Islet precursor cell (in vitro differentiated cells): ENCODE results near the gene GJC1.
A peak's percentile ranks its signal among the peaks of the same experiment; 100 is the strongest.
"Not testable (repeated sequence)": the region's sequence is repeated elsewhere in the genome, so short reads cannot be mapped to it uniquely, and the experiment has no call there.

Experiments used
- DNase-seq: peaks from one replicate; pipeline ENCODE4 v3.0.0-alpha.2; 2018

The GJC1 gene

GRCh38 chr17:44757918-44758413 lies 72.1 kb downstream of the GJC1 start:
- no peak for DNase-seq

DNA sequence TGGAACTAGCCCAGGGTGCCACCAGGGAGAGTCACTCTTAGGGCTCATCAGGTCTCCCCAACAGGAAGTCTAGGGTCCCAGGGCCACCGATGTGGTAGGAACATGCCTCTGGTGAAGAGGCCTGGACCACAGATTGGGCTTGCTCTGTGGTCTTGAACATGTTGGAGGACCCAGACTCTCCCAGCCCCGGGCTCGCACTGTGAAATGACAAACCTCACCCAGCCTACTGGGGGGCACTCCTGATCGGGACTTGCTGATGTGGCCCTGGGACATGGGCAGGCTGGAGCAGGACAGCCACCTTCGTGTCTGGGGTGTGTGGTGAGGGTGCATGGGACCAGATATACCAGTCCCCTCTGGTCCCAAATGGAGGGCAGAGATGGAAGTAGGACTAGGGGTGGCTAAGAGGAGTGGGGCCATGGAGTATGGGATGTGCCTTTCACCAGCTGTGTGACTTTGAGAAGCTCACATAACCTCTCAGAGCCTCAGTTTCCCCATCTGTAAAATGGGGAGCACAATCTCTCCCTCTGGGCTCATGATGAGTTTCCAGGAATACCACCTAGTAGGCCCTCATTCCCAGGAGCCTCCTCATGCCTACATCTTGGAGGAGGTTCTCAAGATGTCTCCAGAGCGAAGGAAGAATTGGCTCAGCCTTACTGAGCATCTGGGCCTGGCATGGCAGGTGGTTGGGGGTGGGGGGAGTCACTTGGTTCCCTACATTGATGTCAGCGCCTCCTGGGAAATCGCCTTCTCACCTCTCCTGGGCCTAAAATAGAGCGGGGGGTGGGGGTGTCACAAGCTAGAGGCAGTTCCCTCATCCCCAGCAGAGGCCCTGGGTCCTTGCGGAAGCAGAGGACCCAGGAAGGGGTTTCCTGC lies 72.8 kb downstream of the GJC1 start:
- no peak for DNase-seq

DNA sequence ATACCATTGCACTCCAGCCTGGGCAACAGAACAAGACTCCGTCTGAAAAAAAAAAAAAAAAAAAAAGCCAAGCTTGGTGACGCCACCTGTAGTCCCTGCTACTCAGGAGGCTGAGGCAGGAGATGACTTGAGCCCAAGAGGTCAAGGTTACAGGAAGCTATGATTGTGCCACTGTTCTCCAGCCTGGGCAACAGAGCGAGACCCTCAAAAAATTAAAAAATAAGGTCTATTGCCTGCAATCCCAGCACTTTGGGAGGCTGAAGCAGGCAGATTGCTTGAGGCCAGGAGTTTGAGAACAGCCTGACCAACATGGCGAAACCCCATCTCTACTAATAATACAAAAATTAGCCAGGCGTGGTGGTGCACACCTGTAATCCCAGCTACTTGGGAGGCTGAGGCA lies 74.9 kb downstream of the GJC1 start:
- DNase-seq: not testable (repeated sequence)

- DNase-seq: no peak
Observed at GRCh38 chr17:44754276-44754675, 75.8 kb downstream of the GJC1 start.

GRCh38 chr17:44752953-44753861 lies 76.9 kb downstream of the GJC1 start:
- DNase-seq: peak; percentile 56

DNA sequence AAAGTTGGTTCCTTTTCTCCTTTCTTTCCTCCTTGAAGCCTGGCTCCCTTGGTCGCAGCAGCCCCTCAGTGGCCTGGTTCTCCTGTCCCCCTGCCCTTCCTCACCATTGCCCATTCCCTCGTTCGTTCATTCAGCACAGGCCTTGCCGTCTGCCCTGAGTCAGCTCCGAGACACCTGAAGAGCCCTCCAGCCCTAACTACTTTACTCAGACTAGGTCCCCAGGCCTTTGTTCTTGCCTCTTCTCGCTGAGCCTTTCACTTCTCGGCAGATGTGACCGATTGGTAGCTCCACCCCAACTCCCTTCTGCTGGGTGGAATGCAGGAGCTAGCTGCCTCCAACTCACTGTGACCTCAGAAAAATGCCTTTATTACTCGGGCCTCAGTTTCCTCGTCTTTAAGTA lies 78.3 kb downstream of the GJC1 start:
- peak; percentile 51 for DNase-seq

DNA sequence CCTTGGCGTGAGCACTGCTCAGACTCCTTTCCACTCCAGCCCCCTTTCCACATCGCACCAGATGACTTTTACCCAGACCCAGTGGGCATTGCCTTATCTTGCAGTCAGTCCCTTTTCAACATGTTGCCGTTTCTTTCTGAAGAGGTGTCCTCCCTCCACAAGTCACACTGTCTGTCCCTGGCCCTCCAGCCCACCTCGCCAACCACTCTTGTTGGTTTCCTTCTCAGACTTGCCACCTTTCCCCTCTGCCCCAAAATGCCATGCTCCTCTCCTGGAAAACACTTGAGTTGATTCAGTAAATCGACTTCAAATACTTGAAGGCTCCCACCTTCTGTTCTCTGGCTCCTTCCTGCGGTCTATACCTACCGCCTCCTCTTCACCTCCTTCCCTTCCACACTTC lies 78.8 kb downstream of the GJC1 start:
- DNase-seq: no peak

DNA sequence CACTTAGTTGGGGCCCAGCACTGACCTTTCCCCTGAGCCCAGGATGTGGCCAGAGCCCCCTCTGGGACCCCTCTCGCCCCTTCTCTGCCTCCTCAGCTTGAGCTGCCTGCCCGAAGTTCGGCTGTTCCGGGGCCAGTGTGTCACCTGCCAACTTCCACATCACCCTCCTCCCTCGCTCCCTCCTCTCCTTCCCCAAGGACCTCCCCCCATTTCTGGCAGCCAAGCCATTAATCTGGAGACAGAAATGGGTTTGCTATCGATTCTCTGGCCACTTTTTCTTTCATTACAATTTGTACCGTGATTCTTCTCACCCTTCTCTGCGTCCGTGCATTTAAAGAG lies 80.1 kb downstream of the GJC1 start:
- no peak for DNase-seq

DNA sequence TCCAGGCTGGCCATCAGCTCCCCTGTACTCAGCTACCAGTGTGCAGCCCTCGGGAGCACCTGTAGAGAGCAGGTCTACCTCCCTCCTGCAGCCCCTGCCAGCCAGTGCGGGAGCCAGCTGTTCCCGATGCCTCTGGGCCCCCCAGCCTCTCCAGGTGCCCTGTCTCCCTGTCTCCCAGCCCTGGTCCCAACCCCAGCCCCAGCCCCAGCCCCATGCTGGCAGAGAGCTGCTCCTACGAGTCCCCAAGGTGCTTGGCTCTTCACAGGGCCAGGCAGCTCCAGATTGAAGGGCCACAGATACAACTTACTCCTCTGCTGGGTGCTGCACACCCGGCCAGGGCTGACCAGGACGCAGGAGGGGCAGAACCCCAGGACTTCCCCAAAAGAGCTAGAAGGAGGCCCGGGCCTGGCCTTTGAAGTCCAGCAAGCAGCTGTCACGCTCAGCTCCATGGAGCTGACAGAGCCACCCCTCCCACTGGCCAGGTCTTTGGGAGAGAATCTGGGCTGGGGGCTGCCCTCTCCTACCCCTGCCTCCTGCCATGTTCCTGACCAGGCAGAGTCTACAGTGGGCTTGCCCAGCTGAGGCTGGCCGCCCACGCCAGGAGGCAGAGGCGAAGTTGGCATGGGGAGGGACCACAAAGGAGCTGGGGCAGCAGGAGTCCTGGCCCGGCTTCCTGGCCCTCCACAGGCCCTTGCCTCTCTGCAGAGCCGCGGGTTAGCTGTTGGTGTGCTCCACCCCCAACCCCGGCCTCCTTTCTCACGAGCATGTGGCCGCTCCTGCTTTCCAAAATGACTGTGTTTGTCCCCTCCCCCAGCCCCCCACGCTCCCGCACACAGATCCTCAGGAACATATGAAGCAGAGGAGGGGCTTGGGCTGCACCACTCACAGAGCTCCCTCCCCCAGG lies 80.8 kb downstream of the GJC1 start:
- DNase-seq: peak; percentile 56
